Activated CD8-positive, alpha-beta memory T cell treated with anti-CD3 and anti-CD28 coated beads, Interleukin-2, amount 50 U/mL, for 48 hours (primary cell): Measurements from ENCODE around the gene TTK.
"Not testable (repeated sequence)": the region's sequence is repeated elsewhere in the genome, so short reads cannot be mapped to it uniquely, and the experiment has no call there.

Source experiments
- DNase-seq: peaks from one replicate; pipeline ENCODE4 v3.0.0-alpha.2; 2020

TTK gene

GRCh38 chr6:80022803-80023202 is 18.4 kb downstream of the TTK start:
- no peak for DNase-seq

DNA sequence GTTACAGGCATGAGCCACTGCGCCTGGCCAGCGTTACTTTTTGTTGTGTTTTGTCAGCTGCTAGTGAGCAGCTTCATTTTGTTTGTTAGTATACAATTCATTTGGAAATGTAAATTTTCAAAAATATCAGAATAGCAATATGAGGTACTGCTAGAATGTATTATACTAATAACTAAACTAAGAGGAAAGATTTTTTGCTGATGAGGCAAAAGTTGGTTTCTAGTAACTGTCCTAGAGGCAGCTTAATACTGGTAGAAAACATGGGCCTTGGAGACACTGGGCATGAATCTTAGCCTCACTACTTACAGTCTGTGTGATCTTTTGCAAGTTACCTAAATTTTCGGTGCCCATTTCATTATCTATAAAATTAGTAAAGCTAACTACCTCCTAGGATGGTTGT is 24.1 kb downstream of the TTK start:
- no peak for DNase-seq

GRCh38 chr6:80029470-80029869 is 25.0 kb downstream of the TTK start:
- no peak for DNase-seq

DNA sequence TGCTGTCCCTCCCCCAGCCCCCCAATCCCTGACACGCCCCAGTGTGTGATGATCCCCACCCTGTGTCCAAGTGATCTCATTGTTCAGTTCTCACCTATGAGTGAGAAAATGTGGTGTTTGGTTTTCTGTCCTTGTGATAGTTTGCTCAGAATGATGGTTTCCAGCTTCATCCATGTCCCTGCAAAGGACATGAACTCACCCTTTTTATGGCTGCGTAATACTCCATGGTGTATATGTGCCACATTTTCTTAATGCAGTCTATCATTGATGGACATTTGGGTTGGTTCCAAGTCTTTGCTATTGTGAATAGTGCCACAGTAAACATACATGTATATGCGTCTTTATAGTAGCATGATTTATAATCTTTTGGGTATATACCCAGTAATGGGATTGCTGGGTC is 43.8 kb downstream of the TTK start:
- DNase-seq = not testable (repeated sequence)

DNA sequence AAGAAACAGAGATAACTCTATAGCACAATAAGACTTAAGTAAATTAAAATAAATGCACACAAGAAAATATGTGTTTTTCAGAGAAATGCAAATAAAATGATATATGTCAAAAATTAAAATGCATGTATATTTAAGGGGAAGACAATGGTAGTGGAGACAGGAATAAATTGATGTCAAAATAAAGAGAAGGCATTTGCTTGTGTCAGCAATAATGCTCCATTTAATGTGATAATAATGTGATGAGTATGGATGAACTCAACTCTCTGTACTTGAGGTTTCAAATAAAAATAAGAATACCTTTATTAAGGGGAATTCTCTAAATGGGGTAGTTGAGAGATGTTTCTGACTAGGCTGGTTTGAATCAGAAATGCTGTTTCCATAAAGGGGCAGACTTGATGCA is 56.3 kb downstream of the TTK start:
- DNase-seq = no peak

GRCh38 chr6:80068146-80068545 is 63.7 kb downstream of the TTK start:
- DNase-seq = not testable (repeated sequence)

- not testable (repeated sequence) for DNase-seq
Measured at GRCh38 chr6:80070431-80070830, 66.0 kb downstream of the TTK start.

- no peak for DNase-seq
Measured at GRCh38 chr6:80077067-80077466, 72.6 kb downstream of the TTK start.

DNA sequence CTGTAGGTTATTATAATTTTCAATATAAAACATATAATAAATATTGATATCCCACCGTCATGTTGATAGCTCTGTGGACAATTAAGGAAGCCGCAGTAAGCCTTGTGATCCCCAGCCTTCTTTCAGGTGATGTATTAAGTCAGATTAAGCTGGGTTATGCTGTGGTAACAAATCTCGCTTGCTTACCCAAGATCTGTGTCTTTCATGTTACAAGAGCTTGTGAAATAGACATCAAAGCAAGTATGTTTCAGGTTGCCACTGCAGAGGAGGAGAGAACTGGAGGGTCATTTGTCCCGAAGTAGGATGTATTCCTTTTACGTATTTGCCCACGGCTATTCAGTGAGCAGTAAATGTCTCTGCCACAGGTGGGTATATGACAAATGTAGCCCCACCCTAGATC is 84.2 kb downstream of the TTK start:
- no peak for DNase-seq

DNA sequence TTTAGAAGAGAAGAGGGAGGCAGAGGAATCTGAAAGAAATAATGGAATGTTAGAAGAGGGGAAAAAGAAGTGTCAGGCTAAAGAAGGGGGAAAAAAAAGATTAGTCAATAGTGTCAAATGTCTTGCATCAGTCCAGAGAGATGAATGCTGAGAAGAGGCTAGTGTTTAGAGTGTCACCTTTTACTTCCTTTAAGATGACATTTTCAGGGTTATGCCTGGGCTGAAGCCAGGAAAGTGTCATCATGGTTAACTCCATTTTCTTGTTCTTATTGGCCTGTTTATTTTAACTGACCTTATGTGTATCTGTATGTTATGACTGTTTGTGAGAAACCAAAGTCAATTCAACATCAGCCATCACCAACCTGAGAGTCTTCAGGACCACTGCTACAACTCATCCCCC is 87.1 kb downstream of the TTK start:
- no peak for DNase-seq
